K562 treated with DMSO at 1 percent for 24 hours (cell line): Measurements from ENCODE around the gene HTRA3. TPM values are rescaled to one million over a fixed set of nuclear protein-coding genes. Genes with fewer than 3 reads are reported as not detected.

Experiments
- total RNA-seq: library from RNA; unstranded; fragments of 300-600 nt; gene quantifications from 2 replicates; pipeline ENCODE4 v1.2.3, GENCODE V29; 2022; ENCODE audit warnings: low read depth; ENCODE audit not compliant: insufficient read depth

Gene HTRA3
- total RNA-seq: 1.4 and 1.7 TPM in 2 replicates

GRCh38 chr4:8269535-8270417 lies at the start of gene HTRA3:
HTRA3 (plus strand) TSS chr4:8269754; CDS start chr4:8269969, 215 bp downstream.

Other genes with a start within 250 kb of the HTRA3 start
- gene ABLIM2, start 110.9 kb upstream of the HTRA3 start, total RNA-seq: not detected in 2 replicates
- 9.5 and 12.4 TPM in 2 replicates for gene SH3TC1, start 70.5 kb upstream of the HTRA3 start, total RNA-seq
- 22.5 and 22.8 TPM in 2 replicates for gene ACOX3, start 171.0 kb downstream of the HTRA3 start, total RNA-seq
- 10.9 and 15.8 TPM in 2 replicates for gene TRMT44, start 171.0 kb downstream of the HTRA3 start, total RNA-seq